NCI-H1048 (cell line): ENCODE results near the gene ATP2B2.
"Not testable (repeated sequence)": the region's sequence is repeated elsewhere in the genome, so short reads cannot be mapped to it uniquely, and the experiment has no call there.

Experiments used
- DNase-seq: peaks from one replicate; lab custom pipeline; 2025; lab: John Stamatoyannopoulos, UW

The ATP2B2 gene

DNA sequence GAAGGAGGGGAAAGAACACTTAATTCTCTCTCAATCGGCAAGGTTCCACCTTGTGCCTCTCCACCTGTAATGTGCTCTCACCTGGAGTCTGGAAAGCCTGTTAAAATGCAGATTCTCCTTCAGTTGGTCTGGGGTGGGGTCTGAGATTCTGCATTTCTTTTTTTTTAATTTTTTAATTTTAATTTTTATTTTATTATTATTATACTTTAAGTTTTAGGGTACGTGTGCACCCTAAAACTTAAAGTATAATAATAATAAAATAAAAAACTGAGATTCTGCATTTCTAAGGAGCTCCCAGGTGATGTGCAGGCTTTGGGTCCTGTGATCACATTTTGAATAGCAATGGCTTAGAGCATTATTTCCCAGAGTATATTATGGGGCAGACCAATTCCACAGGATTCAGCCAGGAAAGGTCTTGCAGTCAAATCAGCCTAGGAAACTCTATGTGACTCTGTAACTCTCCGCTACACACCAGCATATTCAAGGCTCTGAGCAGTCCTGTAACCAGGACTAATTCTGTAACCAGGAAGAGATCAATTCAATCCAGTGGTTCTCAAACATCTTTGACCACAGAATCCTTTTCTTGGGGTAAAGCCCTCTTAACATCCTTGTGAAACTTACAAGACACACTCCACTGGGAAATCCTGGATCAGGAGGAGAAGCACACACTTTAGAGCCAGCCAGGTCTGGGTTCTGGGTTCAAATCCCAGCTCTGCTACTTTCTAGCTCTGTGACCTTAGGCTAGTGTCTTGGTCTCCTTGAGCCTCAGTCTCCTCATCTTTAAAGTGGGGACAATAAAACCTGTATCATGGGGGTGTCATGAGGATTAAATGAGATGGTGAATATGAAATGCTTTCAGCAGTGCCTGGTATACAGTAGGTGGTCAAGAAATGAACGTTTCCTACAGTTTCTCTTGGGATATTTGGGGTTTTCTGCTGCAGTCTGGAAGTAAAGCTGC is 122.2 kb downstream of the ATP2B2 start:
- DNase-seq, result no peak

DNA sequence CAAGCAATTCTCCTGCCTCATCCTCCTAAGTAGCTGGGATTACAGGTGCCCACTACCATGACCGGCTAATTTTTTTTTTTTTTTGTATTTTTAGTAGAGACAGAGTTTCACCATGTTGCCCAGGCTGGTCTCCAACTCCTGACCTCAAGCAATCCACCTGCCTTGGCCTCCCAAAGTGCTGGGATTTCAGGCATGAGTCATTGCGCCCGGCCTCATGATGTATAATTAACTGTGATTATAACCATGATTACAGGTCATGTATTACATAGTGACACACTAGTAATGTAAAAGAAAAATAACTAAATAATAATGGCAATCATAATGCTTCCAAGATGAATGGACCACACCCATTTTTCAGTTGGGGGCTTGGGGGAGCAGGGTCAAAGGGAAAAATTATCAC is 122.9 kb downstream of the ATP2B2 start:
- DNase-seq, result not testable (repeated sequence)

DNA sequence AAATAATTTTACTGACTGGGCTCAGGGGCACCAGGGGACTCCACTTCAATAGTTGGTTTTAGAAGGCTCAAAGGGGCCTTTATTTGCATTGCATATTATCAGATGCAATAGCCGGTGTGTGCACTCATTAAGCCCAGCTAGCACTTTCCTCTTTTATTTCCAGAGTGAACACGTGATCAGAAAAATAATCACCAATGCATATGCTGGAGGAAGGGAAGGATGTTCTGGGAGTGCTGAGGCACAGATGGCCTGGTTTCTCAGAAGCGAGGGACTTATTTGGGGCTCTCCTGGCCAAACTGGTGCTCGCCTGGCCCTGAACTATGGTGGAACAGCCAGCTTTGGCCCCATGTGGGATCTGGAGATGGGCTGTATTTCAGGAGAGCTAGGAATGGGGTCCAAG is 124.0 kb downstream of the ATP2B2 start:
- DNase-seq, result no peak

DNA sequence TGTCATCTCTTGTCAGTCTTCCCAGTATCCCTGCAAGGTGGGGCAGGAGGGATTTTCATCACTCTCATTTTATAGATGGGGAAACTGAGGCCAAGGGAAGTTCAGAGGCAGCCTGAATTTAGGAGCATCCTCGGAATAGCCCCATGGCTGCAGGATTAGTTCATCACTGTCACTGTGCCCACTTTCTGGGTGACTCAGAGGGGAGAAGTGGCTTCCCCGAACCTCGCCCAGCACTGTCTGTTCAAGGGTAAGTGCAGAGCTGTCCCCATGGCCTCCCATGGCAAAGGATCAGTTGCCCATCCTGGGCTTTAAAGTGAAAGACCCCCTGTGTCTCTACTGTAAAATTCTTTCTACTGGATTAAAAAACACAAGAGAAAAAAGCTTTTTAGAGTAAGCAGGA is 124.5 kb downstream of the ATP2B2 start:
- no peak for DNase-seq

DNA sequence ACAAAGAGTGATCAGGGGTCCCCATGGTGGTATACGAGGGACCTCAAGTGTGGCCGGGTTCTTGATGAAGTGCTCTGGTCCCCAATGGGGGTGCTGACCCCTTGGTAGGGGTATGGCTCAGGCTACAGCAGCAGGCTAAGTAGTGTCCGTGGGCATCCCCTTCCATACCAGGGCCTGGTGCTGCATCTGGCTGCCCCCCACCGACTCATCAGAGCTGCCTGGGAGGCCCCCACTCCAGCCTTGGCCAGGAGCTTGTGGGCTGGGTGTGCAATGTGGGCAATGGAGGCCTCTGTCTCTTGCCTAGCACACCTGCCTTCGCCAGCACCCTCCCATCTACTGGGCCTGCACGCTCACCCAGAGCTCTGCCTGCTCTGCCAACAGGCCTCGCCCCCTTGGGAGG is 125.4 kb downstream of the ATP2B2 start:
- DNase-seq, result no peak

DNA sequence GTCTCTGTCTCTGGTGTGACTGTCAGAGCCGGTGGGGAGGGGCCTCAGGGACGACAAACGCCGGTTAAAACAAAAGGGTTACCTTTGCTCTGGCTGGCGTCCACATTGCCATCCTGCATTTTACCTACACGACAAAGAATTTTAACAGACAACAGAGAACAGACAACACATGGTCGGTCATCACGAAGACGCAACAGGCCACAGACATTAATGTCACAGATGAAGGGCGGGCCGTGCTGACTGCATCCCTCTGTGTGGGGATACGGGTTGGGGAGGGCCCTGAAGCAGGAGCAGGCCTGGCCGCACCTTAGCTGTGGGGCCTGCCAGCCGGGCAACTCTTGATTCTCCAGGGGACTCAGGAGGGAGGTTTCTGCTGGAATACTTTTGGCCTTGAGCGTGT is 126.2 kb downstream of the ATP2B2 start:
- DNase-seq, result no peak

DNA sequence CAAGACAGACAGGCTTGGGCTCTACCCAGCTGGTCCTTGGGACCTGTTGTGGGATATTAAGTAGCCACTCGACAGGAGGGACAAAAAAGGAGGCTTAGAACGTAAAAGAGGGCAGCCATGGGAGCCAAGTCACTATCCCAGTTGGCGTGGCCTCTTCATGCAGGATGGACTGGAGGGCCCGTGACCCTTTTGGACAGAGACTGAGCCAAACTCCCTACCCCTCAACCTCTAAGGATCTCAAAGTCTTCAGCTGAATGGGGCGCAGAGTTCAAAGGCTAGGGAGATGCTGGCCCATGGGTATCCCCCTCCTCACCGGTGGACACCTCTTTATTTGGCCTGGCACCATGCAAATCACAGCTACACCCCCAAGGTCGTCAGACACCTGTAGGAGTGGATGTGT is 126.6 kb downstream of the ATP2B2 start:
- DNase-seq, result no peak

DNA sequence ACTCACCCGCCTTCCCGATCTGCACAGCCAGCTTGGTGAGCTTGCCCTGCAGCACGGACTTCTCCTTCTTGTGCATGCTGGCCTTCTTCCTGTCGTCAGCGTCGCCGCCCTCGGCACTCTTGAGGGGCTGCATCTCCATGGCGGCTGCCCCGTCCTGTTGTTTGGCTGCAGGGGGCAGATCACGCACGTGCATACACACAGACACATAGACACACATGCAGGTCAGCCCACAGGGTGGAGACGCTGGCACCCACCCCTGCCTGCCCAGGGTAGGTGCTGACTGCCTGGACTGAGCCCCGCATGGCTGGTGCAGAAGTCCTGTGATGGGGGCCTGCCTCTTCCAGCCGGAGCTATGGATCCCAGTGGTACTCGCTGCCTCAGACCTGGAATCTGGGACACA is 127.1 kb downstream of the ATP2B2 start:
- DNase-seq, result no peak

DNA sequence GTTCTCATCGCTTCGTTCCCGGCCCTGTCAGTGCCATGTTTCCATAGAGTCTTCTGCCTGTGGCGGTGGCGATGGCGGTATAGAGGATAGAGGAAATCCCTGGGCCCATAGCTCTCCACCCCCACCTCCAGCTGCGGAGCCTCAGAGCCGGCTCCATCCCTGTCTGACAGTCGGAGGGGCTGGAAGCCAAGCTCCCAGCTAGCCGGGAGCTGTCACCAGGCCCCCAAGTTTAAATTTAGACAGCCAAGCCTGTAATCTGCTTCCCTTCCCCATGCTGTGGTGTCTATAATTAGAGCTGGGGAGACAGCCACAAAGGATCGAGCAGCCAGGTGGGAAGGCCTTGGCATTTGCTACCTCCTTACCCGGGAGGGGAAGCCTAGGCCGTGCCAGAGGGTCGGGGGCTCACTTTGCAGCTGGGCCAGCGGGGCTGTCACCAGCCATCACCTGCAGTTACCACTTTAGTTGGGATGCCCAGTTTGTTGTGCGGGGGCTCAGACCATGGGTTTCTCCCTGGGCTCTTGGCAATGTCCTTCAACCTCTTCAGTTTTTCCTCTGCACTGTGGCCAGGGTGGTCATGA is 128.1 kb downstream of the ATP2B2 start:
- no peak for DNase-seq

DNA sequence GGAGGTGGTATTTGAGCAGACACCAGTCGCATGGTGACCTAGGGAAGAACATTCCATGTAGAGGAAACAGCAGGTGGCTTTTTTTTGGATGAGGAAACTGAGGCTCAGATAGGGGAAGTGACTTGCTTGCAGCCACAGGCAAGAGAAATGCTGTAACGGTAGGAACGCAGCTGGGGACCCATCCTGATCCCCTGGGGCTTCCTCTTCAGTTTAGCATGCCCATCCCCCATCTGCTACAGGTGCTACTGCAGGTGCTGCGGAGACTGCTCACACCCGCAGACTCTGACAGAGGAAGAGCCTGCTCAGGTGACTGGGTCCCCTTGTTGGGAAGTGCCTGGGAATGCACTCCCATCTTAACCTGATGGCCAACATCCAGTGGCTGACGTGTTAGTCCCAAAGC is 129.0 kb downstream of the ATP2B2 start:
- DNase-seq, result no peak

DNA sequence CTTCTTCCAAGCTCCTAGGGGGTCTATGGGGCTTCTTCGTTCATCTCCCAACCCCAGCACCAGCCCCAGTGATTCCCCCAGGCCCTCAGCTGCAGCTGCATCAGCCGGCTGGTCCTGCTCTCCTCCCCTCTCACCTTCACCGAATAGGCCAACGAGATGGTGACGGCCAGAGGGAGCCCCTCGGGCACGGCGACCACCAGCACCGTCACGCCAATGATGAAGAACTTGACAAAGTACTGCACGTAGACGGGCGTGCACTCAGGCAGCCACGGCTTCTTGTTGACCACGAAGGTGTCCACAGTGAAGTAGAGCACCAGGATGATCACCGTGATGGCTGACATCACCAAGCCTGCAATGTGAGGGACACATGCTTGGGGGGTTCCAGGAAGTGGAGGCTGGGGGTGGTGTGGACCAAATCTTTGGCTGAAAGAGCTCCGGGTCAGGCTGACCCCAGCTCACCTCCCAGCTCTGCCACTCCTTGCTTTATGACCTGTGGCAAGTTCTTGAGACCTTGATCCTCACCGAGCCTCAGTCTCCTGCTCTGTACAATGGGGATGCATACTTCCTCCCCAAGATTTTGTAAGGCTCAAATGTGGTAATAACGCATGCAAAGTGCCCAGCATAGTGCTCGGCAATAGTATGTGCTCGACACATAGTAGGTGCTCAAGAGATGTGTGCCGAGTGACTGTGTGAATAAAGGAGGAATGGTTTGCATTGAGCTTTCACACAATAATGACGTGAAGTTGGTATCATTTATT is 129.9 kb downstream of the ATP2B2 start:
- no peak for DNase-seq

DNA sequence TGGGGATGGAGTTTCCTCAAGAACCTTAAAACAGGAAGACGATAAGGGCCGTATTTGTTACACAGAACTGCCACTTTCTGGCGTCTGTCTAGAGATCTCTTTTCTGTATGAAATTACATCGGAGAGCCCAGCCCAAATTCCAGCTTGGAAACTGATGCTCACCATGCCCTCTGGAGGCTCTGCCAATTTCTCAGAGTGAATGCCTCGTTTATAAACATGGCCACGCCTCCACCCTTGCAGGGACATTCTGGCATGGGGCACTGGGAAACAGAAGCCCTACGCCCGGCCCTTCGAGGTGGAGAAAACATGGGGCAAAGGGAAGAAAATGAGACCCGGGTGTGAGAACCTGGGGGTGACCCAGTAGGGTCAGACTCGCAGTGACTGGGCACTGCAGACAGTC is 131.1 kb downstream of the ATP2B2 start:
- no peak for DNase-seq

DNA sequence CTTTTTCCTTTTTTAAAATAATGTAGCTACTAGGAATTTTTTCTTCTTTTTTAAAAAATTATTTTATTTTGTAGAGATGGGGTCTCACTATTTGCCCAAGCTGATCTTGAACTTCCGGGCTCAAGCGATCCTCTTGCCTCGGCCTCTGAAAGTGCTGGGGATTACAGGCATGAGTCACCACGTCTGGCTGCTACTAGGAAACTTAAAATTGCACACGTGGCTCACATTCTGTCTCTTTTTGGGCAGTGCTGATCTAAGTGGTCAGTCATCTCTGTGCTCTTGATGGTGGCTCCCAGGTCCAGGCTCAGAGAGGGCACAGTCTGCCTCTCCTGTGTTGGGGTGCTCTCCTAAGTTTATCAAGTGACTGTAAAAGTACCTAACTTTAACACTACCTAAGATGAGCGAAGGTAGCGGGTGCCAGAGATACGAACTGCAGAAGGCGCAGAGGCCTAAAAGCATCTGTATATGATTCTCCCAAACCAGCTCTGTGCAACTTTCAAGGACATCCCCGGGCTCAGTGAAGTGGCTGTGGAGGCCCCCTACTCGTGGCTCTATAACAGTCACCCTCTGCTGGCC is 131.6 kb downstream of the ATP2B2 start:
- no peak for DNase-seq

DNA sequence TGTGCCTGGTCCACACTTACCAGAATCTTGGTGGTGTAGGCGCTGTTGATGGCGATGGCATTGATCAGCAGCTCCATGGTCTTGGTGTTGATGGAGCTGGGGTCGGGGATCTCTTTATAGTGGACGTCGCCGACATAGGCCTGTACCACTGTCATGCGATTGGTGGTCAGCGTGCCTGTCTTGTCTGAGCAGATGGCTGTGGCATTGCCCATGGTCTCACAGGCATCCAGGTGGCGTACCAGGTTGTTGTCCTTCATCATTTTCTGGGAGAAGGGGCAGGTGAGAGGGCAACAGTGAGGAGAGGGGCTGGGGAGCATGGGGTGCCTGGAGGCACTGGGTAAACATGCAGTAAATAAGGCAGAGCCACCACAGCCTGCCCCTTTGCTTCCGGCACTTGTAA is 133.6 kb downstream of the ATP2B2 start:
- no peak for DNase-seq

DNA sequence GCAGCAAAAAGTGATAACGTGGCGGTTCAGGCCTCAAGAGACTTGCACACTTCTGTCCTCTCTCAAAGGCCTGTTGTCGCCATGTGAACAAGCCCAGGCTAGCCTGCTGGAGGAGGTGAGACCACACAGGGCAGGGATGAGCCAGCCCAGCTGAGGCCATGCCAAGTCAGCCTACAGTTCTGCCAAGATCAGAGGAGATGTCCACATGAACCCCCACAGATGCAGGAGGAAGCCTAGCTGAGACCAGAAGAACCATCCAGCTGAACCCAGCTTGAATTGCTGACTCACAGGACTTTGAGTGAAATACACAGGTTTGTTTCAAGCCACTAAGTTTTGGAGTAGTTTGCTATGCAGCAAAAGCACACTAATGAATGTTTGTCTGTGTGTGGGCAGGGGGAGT is 134.2 kb downstream of the ATP2B2 start:
- DNase-seq, result no peak

DNA sequence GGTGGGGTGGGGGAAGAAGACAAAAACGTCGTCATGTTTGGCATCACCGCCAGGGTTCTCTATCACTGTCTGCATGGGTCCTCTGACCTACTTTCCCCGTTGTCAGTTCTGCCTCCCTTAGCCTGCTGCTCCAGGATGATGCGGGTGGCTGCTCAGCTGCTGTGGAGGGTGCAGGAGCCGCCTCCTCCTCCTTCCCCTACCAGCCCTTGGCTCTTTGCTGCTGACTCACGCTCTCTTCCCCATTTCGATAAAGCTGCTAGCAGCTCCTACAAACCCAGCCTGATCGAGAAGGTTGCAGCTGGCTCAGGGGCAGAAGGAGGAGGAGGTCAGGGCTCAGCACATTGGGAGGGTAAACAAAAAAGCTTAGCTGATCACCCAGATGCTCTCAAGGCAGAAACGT is 135.0 kb downstream of the ATP2B2 start:
- DNase-seq, result no peak

DNA sequence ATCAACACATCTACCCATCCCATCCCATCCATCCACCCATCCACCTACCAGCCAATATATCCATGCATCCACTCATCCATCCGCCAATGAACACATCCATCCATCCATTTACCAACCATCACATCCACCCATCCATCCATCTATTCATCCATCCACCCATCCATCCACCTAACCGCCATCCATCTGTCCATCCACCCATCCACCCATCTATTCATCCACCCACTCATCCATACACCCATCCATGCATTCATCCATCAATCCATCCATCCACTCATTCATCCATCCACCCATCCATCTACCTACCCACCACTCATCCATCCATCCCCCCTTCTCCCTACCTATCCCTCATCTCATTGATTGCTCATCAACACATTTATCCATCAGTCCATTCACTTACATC is 136.9 kb downstream of the ATP2B2 start:
- DNase-seq, result no peak

DNA sequence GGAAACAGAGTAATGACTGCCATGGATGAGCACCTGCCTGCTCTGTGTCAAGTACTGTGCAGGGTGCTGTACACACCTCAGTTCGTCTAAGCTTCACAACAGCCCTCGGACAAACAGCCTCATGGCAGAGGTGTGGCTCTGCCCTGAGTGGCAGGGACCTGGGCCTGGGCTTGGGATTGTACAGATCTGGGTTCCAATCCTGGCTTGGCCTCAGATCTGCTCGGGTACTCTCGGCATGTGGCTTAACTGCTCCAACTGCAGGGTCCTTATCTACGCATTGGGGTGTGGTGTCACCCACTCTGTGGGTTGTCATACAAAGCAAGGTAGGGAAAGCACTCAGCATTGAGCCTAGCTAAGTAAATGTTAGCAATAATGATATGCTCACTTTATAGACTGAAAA is 137.9 kb downstream of the ATP2B2 start:
- no peak for DNase-seq

DNA sequence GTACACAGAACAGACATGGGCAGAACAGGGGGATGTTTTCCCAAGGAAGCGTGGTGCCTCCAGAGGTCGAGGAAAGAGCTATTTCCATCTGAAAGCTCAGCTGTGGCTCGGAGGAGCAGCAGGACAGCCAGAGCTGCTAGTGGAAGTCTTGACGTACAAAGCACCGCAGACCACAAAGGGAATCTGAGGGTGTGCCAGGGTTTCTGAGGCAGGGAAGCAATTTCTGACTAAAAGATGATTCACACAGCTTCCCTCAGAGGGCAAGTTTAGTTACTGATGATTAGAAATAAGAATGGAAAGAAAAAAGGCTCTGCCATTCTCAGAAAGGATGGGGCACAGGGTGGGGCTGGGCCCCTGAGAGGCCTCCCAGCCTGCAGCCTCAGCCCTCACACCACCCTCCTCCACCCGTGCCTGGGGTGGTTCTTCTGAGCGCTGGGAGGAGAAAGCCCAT is 138.7 kb downstream of the ATP2B2 start:
- no peak for DNase-seq

DNA sequence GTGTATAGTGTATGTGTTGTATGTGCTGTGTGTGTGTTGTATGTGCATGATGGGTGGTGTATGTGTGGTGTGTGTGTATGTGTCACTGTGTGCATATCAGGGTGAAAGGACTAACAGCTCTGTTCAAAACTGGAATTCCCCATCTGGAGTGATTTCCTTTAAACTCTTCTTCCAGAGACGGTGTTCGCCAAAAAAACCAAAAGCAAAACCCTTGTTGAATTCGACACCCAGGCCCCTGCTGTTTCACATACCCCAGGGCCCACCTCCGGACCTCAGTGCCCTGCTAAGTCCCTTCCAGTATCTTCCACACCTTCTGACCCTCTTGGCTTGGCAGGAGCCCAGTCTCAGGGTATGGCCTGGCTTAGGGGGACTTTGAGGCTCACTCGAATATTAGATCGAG is 139.6 kb downstream of the ATP2B2 start:
- DNase-seq, result no peak

DNA sequence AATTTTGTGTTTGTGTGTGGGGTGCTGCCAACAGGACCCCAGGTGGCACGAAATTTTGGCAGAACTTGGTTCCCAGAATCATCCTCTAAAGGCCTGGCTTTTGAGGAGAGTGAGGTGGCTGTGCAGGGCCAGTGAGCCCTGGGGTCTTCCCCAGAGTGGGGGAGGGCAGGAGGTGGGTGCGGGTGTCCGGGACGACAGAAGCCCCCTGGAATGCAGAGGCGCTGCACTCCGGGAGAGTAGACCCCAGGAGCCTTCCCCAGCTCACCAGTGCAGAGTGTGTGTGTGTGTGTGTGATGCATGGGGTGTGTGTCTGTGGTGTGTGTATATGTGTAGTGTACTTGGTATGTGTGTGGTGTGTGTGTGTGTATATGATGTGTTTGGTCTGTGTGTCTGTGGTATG is 140.1 kb downstream of the ATP2B2 start:
- no peak for DNase-seq

DNA sequence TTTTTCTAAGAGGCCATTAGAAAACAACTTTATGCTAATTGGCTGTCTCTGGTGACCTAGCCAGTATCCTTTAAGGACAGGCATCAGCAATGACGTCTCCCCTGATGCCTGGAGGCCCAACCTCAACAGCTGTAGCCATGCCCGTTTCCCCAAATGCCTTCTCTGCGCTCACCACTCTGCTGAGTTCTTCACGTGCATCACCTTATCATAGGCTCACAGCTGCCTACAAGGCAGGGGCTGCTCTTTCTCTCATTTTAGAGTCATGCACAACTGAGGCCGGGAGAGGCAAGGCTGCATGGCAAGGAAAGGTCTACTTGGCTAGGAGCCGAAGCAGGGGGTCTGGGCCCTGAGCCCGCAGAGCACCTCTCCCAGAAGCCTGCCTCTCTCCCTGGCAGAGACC is 140.6 kb downstream of the ATP2B2 start:
- no peak for DNase-seq

DNA sequence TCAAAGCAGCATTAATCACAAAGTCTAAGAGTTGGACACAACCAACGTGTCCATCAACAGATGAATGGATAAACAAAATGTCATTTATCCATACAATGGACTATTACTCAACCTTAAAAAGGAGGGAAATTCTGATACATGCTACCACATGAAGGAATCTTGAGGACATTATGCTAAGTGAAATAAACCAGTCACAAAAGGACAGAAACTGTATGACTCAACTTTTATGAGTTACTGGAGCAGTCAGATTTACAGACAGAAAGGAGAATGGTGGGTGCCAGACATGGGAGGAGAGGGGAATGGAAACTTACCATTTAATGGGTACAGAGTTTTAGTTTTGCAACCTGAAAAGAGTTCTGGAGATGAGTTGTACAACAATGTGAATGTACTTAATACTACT is 141.5 kb downstream of the ATP2B2 start:
- DNase-seq, result no peak
